B cell (primary cell): Measurements from ENCODE around the gene CALR3. TPM values are rescaled to one million over a fixed set of nuclear protein-coding genes. Genes with fewer than 3 reads are reported as not detected.

Source experiments
- ATAC-seq: fragments of 200-7000 bp; cut with Tn5 transposase; one replicate; pipeline ENCODE4 v1.10.0; 2021; ENCODE audit warnings: low read depth, mild to moderate bottlenecking, moderate number of reproducible peaks, moderate library complexity
- CTCF ChIA-PET: fragments of 350-600 bp; sonication (Branson Sonifier 250); formaldehyde crosslinking; loops from one replicate; lab custom pipeline; 2021; ENCODE audit warnings: antibody characterized with exemption, inconsistent platforms; lab: Charles Lee
- POLR2A ChIA-PET: fragments of 350-600 bp; sonication (Branson Sonifier 250); formaldehyde crosslinking; loops from one replicate; lab custom pipeline; 2021; ENCODE audit warnings: antibody characterized with exemption; lab: Charles Lee
- DNase-seq: peaks from one replicate; pipeline ENCODE4 v3.0.0; 2013
- H2AFZ ChIP-seq: 2 replicates; pipeline ENCODE4 v1.6.1; 2012; ENCODE audit warnings: mild to moderate bottlenecking, low read depth, low read length; ENCODE audit not compliant: insufficient read depth, poor library complexity, severe bottlenecking
- H3K27ac ChIP-seq, 2 donors: 1 replicate in 1 of 2; 2 replicates in 1 of 2; pipeline ENCODE4 v1.5.1; 2012 to 2013; ENCODE audit warnings: low read length in 2 of 2, mild to moderate bottlenecking in 2 of 2, moderate library complexity in 1 of 2
- H3K27me3 ChIP-seq, 4 experiments: fragments of 200-600 bp in 1 of 4; sonication (generic) in 1 of 4; replicated peaks in 1 of 4; 1 replicate in 2 of 4; 2 replicates in 2 of 4; pipeline versions ENCODE4 v1.6.1 to v1.7.0; 2013 to 2016; ENCODE audit warnings: low read length in 3 of 4, mild to moderate bottlenecking in 2 of 4, mixed read lengths in 1 of 4, moderate library complexity in 1 of 4; ENCODE audit not compliant: insufficient read depth in 4 of 4, control insufficient read depth in 3 of 4; ENCODE audit errors: control extremely low read depth in 1 of 4
- H3K36me3 ChIP-seq, 2 experiments: replicated peaks in 1 of 2; 1 replicate in 1 of 2; 2 replicates in 1 of 2; pipeline versions ENCODE4 v1.6.1 to v1.7.1; 2013; ENCODE audit warnings: low read length in 1 of 2; ENCODE audit not compliant: insufficient read depth in 2 of 2, control insufficient read depth in 1 of 2; ENCODE audit errors: control extremely low read depth in 1 of 2, extremely low read depth in 1 of 2
- H3K4me1 ChIP-seq, 2 donors: fragments of 200-600 bp in 1 of 2; sonication (generic) in 1 of 2; 1 replicate in 1 of 2; 2 replicates in 1 of 2; pipeline versions ENCODE4 v1.5.1 to v1.6.1; 2013 to 2017; ENCODE audit warnings: low read length in 2 of 2; ENCODE audit not compliant: control insufficient read depth in 2 of 2, insufficient read depth in 2 of 2
- H3K4me2 ChIP-seq: replicated peaks from 2 replicates; pipeline ENCODE3; 2012; ENCODE audit warnings: mild to moderate bottlenecking, low read depth, low read length; ENCODE audit not compliant: poor library complexity, severe bottlenecking
- H3K4me3 ChIP-seq, 5 experiments: fragments of 200-600 bp in 1 of 5; sonication (generic) in 1 of 5; 1 replicate in 3 of 5; 2 replicates in 2 of 5; pipeline versions ENCODE4 v1.5.1 to v1.7.0; 2011 to 2016; ENCODE audit warnings: low read length in 4 of 5, mild to moderate bottlenecking in 4 of 5, low read depth in 2 of 5, control low read depth in 1 of 5, moderate library complexity in 1 of 5; ENCODE audit not compliant: insufficient read depth in 1 of 5; ENCODE audit errors: control extremely low read depth in 1 of 5, extremely low read depth in 1 of 5
- H3K79me2 ChIP-seq: fragments of 200-600 bp; sonication (generic); one replicate; pipeline ENCODE4 v1.6.0; 2016; ENCODE audit warnings: low read length; ENCODE audit not compliant: control insufficient read depth, insufficient read depth
- H3K9ac ChIP-seq: fragments of 200-600 bp; sonication (generic); 2 replicates; pipeline ENCODE4 v1.6.1; 2017; ENCODE audit warnings: mild to moderate bottlenecking, low read length, moderate library complexity
- H3K9me3 ChIP-seq, 3 donors: one replicate each; pipeline versions ENCODE4 v1.6.1 to v1.7.1; 2013; ENCODE audit warnings: low read length in 2 of 3; ENCODE audit not compliant: control insufficient read depth in 2 of 3, insufficient read depth in 1 of 3; ENCODE audit errors: control extremely low read depth in 1 of 3
- H4K20me1 ChIP-seq: 2 replicates; pipeline ENCODE4 v1.6.0; 2012; ENCODE audit warnings: mild to moderate bottlenecking, low read length; ENCODE audit not compliant: insufficient read depth, control insufficient read depth, poor library complexity, severe bottlenecking
- H3K27ac Mint-ChIP-seq: one replicate; pipeline ENCODE4 v1.8.0; 2021; ENCODE audit warnings: mixed read lengths
- H3K27me3 Mint-ChIP-seq: one replicate; pipeline ENCODE4 v1.8.0; 2021; ENCODE audit warnings: mixed read lengths
- H3K4me1 Mint-ChIP-seq: one replicate; pipeline ENCODE4 v1.8.0; 2021; ENCODE audit warnings: mixed read lengths
- H3K4me3 Mint-ChIP-seq: one replicate; pipeline ENCODE4 v1.8.0; 2021; ENCODE audit warnings: mixed read lengths
- H3K9me3 Mint-ChIP-seq: one replicate; pipeline ENCODE4 v1.8.0; 2022; ENCODE audit warnings: mixed read lengths; ENCODE audit not compliant: insufficient read depth
- CTCF ChIP-seq: fragments of 200-600 bp; IDR thresholded peaks from one replicate; pipeline ENCODE4 v1.8.0; 2022; ENCODE audit warnings: antibody characterized with exemption, mild to moderate bottlenecking
- EZH2 ChIP-seq: IDR thresholded peaks from 2 replicates; pipeline ENCODE4 v1.6.1; 2012; ENCODE audit warnings: borderline replicate concordance, low read depth, mild to moderate bottlenecking, moderate library complexity, low read length; ENCODE audit not compliant: insufficient read depth, poor library complexity, severe bottlenecking
- WGBS: methylation state at CpG from one replicate; pipeline ENCODE4 v1.1.5; 2013; ENCODE audit warnings: missing lambda C conversion rate; ENCODE audit not compliant: insufficient coverage; 5-methylcytosine and 5-hydroxymethylcytosine counted together
- intact Hi-C: fragments of 100-400 bp; cut with micrococcal nuclease; formaldehyde crosslinking; loops from one replicate; pipeline ENCODE4 v1.10.0; 2022
- polyA plus RNA-seq: library from polyadenylated mRNA; depleted of rRNA; stranded (reverse); fragments of >200 nt; gene quantifications from 2 replicates; pipeline ENCODE4 v1.2.3, GENCODE V29; 2012
- total RNA-seq, 2 donors: library from RNA; stranded (reverse); fragments of 120-200 nt in 1 of 2; gene quantifications; 1 replicate in 1 of 2; 2 replicates in 1 of 2; pipeline versions ENCODE4 v1.2.3 to v1.2.4, GENCODE V29; 2013 to 2022

CALR3 gene
- total and polyA plus RNA-seq, 2 donors (not counting 1 experiment from before 2014, with no cell fraction given): 0.44 TPM; not detected in 1

GRCh38 chr19:16529466-16530144, 33.6 kb upstream of the CALR3 start:
- no peak overlapping the region for H3K27ac Mint-ChIP-seq
- Histone ChIP-seq H3K79me2 (peaks cover 16% of the 10 kb centered on the region), H3K4me3 (no peak overlapping the region), H3K36me3 (peaks cover 0 to 88% of the 10 kb centered on the region in 2 experiments), H4K20me1 (peaks cover 56% of the 10 kb centered on the region), H3K27me3 (no peaks in the 10 kb centered on the region), H3K9me3 (no peaks in the 10 kb centered on the region), H3K9ac (no peak overlapping the region), H3K27ac (no peak overlapping the region), H3K4me1 (no peaks in the 10 kb centered on the region), H2AFZ (no peak overlapping the region), H3K4me2 (no peak overlapping the region)
- H3K27me3 Mint-ChIP-seq: no peaks in the 10 kb centered on the region
- H3K9me3 Mint-ChIP-seq: no peaks in the 10 kb centered on the region
- DNase-seq (peak; percentile 9), ATAC-seq (no peak)
- H3K4me1 Mint-ChIP-seq: no peaks in the 10 kb centered on the region
- ChIA-PET POLR2A (no interaction called here), CTCF (interaction anchor here (0.9 kb wide), 1 partner anchor 95 kb away, joined by 3 read pairs; no protein-coding TSS in a partner anchor)
- 95% methylated on average over 25 of the region's 25 CpGs for WGBS
- TF ChIP-seq CTCF (no peak), EZH2 (no peak)
- no peak overlapping the region for H3K4me3 Mint-ChIP-seq
- intact Hi-C loops: no loop called here

DNA sequence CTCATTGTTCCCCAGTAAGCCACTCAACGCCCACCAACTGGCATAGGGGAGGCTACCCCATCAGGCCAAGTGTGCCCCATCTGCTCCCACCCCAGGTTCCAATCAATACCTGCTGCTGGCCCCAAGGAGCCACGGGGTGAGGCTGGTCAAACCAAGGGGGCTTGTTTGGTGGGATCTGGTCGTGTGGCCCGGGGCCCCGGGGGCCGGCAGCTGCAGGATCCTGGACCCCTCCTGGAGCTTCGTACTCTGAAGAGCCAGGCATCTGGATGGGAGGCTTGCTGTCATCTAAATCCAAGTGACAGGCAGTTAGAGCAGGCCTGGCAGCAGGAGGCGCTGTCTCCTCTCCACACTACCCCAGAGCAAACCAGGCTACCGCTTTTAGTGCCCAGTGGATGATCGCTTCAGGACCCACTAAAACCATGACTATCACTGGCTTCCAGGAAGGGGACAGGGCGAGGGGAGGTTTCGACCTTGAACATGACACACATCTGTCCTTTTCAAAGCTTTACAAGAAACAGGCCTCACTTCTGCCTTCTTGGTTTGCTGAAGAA, 32.1 kb upstream of the CALR3 start:
- Histone ChIP-seq H3K4me2 (no peak overlapping the region), H3K36me3 (peaks cover 0 to 93% of the 10 kb centered on the region in 2 experiments), H3K9ac (no peak overlapping the region), H3K27me3 (no peaks in the 10 kb centered on the region), H2AFZ (no peak overlapping the region), H4K20me1 (peaks cover 46% of the 10 kb centered on the region), H3K4me1 (no peaks in the 10 kb centered on the region), H3K9me3 (no peaks in the 10 kb centered on the region), H3K79me2 (peaks cover 13% of the 10 kb centered on the region), H3K4me3 (no peak overlapping the region), H3K27ac (no peak overlapping the region)
- Mint-ChIP-seq H3K27me3 (no peaks in the 10 kb centered on the region), H3K27ac (no peak overlapping the region), H3K9me3 (no peaks in the 10 kb centered on the region), H3K4me3 (no peak overlapping the region), H3K4me1 (no peaks in the 10 kb centered on the region)
- no peak for TF ChIP-seq EZH2
- TF ChIP-seq CTCF: peak; percentile 43
- ATAC-seq: peak; percentile 33
- DNase-seq: peak; percentile 53
- WGBS: 95% methylated on average over 10 of the region's 12 CpGs
- ChIA-PET POLR2A (interaction anchor here (0.5 to 0.6 kb wide), 2 partner anchors 9 to 1436 kb away, joined by 6 to 7 read pairs; no protein-coding TSS in a partner anchor), CTCF (interaction anchor here (0.6 to 1.3 kb wide), 7 partner anchors 13 to 370 kb away, joined by 3 to 5 read pairs (median 3); partner anchors contain the start of gene SMIM7)
- intact Hi-C loops: no loop called here
